ENCODE measurements around the gene EXOC3L2. TPM values are rescaled to one million over a fixed set of nuclear protein-coding genes. Genes with fewer than 3 reads are reported as not detected.
"Not testable (repeated sequence)": the region's sequence is repeated elsewhere in the genome, so short reads cannot be mapped to it uniquely, and the experiment has no call there.

The EXOC3L2 gene
- total RNA-seq, 2 experiments from 2014 or later = not detected

DNA sequence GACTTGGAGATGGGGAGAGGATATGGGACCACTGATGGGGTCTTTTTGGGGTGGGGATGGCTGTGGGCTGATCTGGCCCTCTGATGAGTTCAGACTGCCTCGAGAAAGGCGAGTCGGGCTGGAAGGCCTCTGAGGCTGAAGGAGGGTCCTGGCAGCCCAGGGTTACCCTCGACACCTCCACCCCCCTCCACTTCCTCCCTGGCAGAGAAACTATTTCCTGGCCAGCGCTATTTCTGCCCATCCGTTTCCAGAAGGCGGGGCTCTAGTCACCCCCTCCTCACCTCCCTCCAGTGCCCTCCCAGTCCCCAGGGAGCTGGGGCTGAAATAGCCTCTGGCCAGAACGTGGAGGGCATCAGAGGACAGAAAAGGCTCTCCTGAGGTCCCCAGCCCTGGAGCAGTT is 9.7 kb downstream of the EXOC3L2 start:
- Mint-ChIP-seq H3K4me3 (no peak overlapping the region), H3K9me3 (ENCODE audit: insufficient read depth) (no peaks in the 10 kb centered on the region), H3K27ac (no peak overlapping the region), H3K4me1 (ENCODE audit: low read depth) (peaks cover 9% of the 10 kb centered on the region), H3K36me3 (ENCODE audit: low read depth) (no peaks in the 10 kb centered on the region), H3K27me3 (ENCODE audit: low read depth) (peaks cover 22% of the 10 kb centered on the region)
- DNase-seq (no peak), ATAC-seq (no peak)
- POLR2A ChIA-PET = no interaction called here
- CTCF ChIA-PET = no interaction called here

DNA sequence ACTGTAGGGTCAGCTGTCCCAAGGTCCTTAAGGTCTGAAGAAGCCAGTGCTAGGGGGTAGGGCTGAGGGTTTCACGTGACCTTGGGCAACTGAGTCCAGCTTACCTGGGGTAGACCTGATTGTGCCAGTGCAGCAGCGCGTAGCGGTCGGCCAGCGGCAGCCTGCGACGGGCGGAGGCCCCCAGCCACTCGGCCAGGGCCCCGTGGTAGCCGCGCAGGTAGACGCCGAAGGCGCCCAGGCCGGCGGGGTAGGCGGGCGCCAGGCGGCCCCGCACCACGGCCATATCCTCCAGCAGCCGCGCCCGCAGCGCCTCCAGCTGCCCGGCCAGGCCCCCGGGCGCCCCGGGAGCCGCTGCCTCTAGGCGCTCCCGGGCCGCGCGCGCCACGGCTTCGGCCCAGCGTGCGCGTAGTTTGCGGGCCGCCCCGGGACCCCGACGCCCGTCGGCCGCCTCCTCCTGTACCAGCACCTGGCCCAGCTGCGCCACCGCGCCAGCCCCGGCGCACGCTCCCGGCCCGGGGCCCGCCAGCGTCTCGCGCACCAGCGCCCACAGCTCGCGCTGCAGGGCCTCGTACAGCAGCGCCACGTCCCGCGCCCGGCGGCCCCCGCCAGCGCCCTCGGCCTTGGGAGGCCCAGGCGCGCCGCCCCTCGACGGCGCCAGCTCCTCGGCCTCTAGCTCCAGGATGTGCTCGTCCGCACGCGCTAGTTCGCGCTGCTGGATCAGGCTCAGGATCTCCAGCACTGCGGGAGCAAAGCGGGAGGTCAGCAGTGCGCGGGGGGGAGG is 10.9 kb downstream of the EXOC3L2 start:
- Mint-ChIP-seq H3K4me1 (ENCODE audit: low read depth) (peaks cover 9% of the 10 kb centered on the region), H3K27me3 (ENCODE audit: low read depth) (peaks cover 22% of the 10 kb centered on the region), H3K36me3 (ENCODE audit: low read depth) (no peaks in the 10 kb centered on the region), H3K9me3 (ENCODE audit: insufficient read depth) (no peaks in the 10 kb centered on the region), H3K4me3 (no peak overlapping the region), H3K27ac (no peak overlapping the region)
- ChIA-PET POLR2A (no interaction called here), CTCF (interaction anchor here (1.8 kb wide), 1 partner anchor 105 kb away, joined by 5 read pairs; no protein-coding TSS in a partner anchor)
- no peak for DNase-seq
- no peak for ATAC-seq

DNA sequence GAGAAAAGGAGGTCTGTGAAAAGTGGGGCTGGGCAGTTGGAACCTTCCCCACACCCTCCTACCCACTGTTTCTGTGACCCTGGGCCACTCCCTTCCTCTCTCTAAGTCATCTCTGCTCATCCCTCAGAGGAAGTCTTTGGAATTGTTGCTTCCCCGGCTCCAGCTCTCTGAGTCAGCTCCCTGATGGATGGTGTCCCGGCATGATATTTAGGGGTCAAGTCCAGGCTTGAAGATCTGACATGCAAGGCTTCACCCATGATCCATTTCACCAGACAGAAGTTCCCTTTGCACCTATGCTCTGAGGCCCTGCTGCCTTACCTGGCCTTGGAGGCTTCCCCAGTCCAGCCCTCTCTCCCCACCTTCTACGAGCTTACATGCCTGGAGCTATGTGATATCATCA is 13.3 kb downstream of the EXOC3L2 start:
- Mint-ChIP-seq H3K9me3 (ENCODE audit: insufficient read depth) (no peaks in the 10 kb centered on the region), H3K27me3 (ENCODE audit: low read depth) (peaks cover 16% of the 10 kb centered on the region), H3K27ac (no peak overlapping the region), H3K4me1 (ENCODE audit: low read depth) (peaks cover 9% of the 10 kb centered on the region), H3K36me3 (ENCODE audit: low read depth) (no peaks in the 10 kb centered on the region), H3K4me3 (no peak overlapping the region)
- no peak for DNase-seq
- ATAC-seq = no peak
- POLR2A ChIA-PET = no interaction called here
- CTCF ChIA-PET = no interaction called here

DNA sequence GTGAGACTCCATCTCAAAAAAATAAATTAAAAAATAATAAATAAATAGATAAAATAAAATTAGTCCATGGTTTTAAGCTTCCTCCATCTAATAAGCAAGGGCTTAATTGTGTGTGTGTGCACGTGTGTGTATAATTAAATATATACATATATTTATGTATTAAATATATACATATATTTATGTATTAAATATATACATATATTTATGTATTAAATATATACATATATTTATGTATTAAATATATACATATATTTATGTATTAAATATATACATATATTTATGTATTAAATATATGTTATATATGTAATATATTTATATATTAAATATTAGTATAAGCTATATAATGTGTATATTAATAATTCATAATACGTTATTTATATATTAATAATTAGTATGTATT is 16.2 kb downstream of the EXOC3L2 start:
- H3K4me3 Mint-ChIP-seq; H3K9me3 Mint-ChIP-seq (ENCODE audit: insufficient read depth); DNase-seq; POLR2A ChIA-PET; H3K4me1 Mint-ChIP-seq (ENCODE audit: low read depth); H3K27me3 Mint-ChIP-seq (ENCODE audit: low read depth); H3K27ac Mint-ChIP-seq; ATAC-seq; H3K36me3 Mint-ChIP-seq (ENCODE audit: low read depth); CTCF ChIA-PET: not testable (repeated sequence)

DNA sequence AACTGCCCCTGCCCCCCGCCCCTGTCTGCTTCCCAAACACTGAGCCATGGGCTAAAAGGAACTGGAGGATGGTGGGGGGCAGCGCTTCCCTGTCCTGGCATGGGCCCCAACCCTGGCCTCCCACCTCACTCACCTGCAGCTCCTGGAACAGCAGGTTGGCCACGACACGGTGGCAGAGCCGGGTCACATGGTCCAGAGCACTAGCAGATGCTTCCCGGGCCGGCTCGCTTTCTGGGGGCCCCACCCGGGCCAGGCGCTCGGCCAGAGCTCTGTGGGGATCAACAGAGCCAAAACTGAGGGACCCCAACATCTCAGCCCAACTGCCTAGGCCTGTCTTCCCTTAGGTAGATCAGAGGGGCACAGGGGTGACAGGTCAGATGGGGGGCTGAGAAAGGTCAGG is 20.6 kb downstream of the EXOC3L2 start:
- Mint-ChIP-seq H3K27ac (no peak overlapping the region), H3K4me3 (no peak overlapping the region), H3K4me1 (ENCODE audit: low read depth) (peaks cover under 1% of the 10 kb centered on the region), H3K27me3 (ENCODE audit: low read depth) (peaks cover 11% of the 10 kb centered on the region), H3K36me3 (ENCODE audit: low read depth) (no peaks in the 10 kb centered on the region), H3K9me3 (ENCODE audit: insufficient read depth) (no peaks in the 10 kb centered on the region)
- no peak for DNase-seq
- ChIA-PET POLR2A (no interaction called here), CTCF (no interaction called here)
- ATAC-seq = no peak

DNA sequence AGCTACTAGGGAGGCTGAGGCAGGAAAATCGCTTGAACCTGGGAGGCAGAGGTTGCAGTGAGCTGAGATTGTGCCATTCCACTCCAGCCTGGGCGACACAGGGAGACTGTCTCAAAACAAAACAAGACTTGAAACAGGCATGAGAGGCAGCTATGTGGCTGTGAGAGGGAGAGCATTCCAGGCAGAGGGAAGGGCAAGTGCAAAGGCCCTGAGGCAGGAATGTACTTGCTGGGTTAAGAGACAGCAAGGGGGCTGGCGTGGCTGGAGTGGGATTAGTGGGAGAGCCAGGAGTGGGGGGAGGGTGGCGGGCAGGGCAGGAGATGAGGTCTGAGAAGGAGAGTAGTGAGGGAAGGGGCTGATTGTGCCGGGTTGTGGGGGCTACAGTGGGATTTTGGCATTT is 21.3 kb downstream of the EXOC3L2 start:
- no peak overlapping the region for H3K4me3 Mint-ChIP-seq
- no peaks in the 10 kb centered on the region for H3K36me3 Mint-ChIP-seq (ENCODE audit: low read depth)
- no peak for ATAC-seq
- H3K27me3 Mint-ChIP-seq (ENCODE audit: low read depth) = peaks cover 15% of the 10 kb centered on the region
- CTCF ChIA-PET = no interaction called here
- no peak overlapping the region for H3K27ac Mint-ChIP-seq
- H3K9me3 Mint-ChIP-seq (ENCODE audit: insufficient read depth) = no peaks in the 10 kb centered on the region
- no peak for DNase-seq
- POLR2A ChIA-PET = no interaction called here
- peaks cover 3% of the 10 kb centered on the region for H3K4me1 Mint-ChIP-seq (ENCODE audit: low read depth)

DNA sequence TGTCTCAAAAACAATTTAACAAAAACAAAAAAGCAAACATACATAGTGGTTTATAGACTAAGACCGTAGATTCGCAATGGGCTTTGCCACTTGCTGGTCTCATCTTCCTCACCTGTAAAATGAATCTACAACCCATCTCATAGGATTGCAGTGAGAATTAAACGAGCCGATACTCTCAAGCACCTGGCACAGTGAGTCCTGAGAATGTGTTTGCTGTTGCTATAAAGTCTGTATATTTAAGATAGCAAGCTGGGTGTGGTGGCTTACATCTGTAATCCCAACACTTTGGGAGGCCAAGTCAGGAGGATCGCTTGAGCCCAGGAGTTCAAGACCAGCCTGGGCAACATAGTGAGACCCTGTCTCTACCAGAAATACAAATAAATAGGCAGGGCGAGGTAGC is 22.5 kb downstream of the EXOC3L2 start:
- no peak for DNase-seq
- ATAC-seq = no peak
- H3K9me3 Mint-ChIP-seq (ENCODE audit: insufficient read depth) = no peaks in the 10 kb centered on the region
- no peak overlapping the region for H3K27ac Mint-ChIP-seq
- H3K4me3 Mint-ChIP-seq = no peak overlapping the region
- peaks cover 23% of the 10 kb centered on the region for H3K27me3 Mint-ChIP-seq (ENCODE audit: low read depth)
- ChIA-PET POLR2A (no interaction called here), CTCF (no interaction called here)
- peaks cover 4% of the 10 kb centered on the region for H3K4me1 Mint-ChIP-seq (ENCODE audit: low read depth)
- no peaks in the 10 kb centered on the region for H3K36me3 Mint-ChIP-seq (ENCODE audit: low read depth)

DNA sequence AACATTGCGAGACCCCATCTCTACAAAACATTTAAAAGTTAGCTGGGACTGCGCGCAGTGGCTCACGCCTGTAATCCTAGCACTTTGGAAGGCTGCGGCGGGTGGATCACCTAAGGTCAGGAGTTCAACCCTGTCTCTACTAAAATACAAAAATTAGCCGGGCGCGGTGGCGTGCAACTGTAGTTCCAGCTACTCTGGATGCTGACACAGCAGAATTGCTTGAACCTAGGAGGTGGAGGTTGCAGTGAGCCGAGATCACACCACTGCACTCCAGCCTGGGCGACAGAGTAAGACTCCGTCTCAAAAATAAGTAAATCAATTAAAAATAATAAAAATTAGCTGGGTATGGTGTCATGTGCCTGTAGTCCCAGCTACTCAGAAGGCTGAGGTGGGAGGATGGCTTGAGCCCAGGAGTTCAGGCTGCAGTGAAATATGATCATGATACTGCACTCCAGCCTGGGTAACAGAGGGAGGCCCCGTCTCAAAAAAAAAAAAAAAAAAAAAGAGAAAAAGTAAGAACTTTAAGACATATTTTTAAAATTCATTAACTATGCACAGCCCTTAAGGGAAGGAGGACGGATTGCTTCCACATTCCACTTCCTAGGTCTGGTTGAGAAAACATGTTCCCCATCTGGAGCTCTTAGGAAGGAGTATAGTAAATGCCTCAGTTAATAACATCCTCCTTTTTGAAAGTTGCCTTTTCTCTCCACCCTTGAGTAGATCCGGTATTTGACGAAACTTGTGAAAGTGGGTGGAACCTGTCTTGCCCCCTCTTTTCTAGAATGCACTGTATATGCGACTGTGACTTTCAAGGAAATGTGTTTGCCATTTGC is 26.1 kb downstream of the EXOC3L2 start:
- ATAC-seq (no peak), DNase-seq (no peak)
- H3K4me1 Mint-ChIP-seq (ENCODE audit: low read depth) = peaks cover 10% of the 10 kb centered on the region
- ChIA-PET CTCF (no interaction called here), POLR2A (no interaction called here)
- no peak overlapping the region for H3K4me3 Mint-ChIP-seq
- no peaks in the 10 kb centered on the region for H3K9me3 Mint-ChIP-seq (ENCODE audit: insufficient read depth)
- no peaks in the 10 kb centered on the region for H3K36me3 Mint-ChIP-seq (ENCODE audit: low read depth)
- no peak overlapping the region for H3K27ac Mint-ChIP-seq
- peaks cover 50% of the 10 kb centered on the region for H3K27me3 Mint-ChIP-seq (ENCODE audit: low read depth)

DNA sequence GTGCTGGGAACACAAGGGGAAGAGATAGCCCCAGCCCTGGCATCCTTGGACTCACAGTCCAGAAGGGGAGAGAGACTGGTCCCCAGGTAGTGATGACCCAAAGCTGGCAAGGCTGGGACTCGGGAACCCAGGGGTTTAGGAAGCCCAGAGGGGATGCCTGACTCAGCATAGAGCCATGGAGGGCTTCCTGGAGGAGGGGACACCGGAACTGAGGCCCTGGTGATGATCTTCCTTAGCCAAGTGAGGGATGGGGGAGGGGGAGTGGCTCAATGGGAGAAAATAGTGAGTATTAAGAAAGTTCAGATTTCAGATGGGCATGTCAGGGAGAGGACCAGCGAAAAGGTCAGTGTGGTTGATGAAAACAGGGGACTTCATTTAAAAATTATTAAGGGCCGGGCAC is 26.8 kb downstream of the EXOC3L2 start:
- Mint-ChIP-seq H3K27me3 (ENCODE audit: low read depth) (peaks cover 53% of the 10 kb centered on the region), H3K4me3 (no peak overlapping the region), H3K9me3 (ENCODE audit: insufficient read depth) (no peaks in the 10 kb centered on the region), H3K4me1 (ENCODE audit: low read depth) (peaks cover 10% of the 10 kb centered on the region), H3K27ac (no peak overlapping the region), H3K36me3 (ENCODE audit: low read depth) (no peaks in the 10 kb centered on the region)
- DNase-seq (no peak), ATAC-seq (no peak)
- POLR2A ChIA-PET = no interaction called here
- CTCF ChIA-PET = no interaction called here

DNA sequence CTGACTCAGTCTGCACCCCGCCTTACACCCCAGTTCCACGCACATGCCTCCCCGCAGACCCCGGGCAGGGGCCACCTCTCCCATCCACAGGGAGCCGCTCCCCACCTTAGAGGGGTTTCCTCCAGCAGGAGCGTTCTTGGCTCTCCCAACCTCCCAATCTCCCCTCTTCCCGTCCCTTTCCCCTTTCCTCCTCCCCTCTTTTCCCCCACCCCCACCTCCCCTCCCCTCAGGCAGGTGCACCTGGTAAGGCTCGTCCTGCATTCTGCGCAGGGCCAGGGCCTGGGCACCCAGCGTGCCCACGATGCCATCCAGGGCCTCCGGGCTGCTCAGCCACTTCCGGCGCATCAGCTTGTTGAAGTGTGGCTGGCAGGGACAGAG is 27.3 kb downstream of the EXOC3L2 start:
- no peak for ATAC-seq
- Mint-ChIP-seq H3K27me3 (ENCODE audit: low read depth) (peaks cover 53% of the 10 kb centered on the region), H3K4me3 (no peak overlapping the region), H3K27ac (no peak overlapping the region), H3K4me1 (ENCODE audit: low read depth) (peaks cover 10% of the 10 kb centered on the region), H3K9me3 (ENCODE audit: insufficient read depth) (no peaks in the 10 kb centered on the region), H3K36me3 (ENCODE audit: low read depth) (no peaks in the 10 kb centered on the region)
- POLR2A ChIA-PET = no interaction called here
- CTCF ChIA-PET = no interaction called here
- DNase-seq = no peak

DNA sequence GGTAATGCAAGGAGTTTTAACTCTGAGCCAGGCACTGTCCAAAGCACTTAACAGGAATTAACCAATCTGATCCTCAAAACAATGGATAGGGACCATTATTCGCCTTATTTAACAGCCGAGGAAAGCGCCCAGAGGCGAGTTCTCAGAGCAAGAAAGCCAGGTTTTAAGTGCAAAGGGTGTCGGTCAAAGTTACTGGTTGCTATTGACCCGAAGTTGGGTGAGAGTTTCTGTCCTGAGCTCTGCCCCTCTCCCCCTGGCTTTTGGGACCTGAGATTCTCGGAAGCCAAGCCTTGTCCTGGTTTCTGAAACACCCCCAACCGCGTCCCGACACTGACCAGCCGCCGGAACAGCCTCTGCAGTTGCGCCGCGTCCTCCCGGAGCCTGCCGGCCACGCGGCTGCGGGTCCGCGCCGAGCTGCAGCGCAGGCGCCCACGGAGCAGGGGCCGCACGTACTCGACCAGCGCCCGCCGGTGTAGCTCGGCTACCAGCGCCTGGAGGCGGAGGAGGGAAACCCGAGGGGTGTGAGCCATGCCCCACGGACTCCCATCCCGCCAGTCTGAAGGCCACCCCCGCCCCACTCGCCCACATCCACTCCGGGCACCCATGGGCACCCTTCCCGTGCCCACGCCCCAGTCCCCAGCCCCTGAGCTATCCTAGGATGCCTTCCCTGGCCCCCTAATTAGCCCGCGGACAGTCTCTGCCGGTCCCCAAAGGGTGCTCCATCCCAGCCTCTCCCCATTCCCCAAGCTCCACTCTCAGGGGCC is 27.8 kb downstream of the EXOC3L2 start:
- DNase-seq (no peak), ATAC-seq (no peak)
- Mint-ChIP-seq H3K27me3 (ENCODE audit: low read depth) (peaks cover 51% of the 10 kb centered on the region), H3K4me1 (ENCODE audit: low read depth) (peaks cover 10% of the 10 kb centered on the region), H3K27ac (no peak overlapping the region), H3K9me3 (ENCODE audit: insufficient read depth) (no peaks in the 10 kb centered on the region), H3K36me3 (ENCODE audit: low read depth) (no peaks in the 10 kb centered on the region), H3K4me3 (no peak overlapping the region)
- CTCF ChIA-PET = no interaction called here
- POLR2A ChIA-PET = no interaction called here

DNA sequence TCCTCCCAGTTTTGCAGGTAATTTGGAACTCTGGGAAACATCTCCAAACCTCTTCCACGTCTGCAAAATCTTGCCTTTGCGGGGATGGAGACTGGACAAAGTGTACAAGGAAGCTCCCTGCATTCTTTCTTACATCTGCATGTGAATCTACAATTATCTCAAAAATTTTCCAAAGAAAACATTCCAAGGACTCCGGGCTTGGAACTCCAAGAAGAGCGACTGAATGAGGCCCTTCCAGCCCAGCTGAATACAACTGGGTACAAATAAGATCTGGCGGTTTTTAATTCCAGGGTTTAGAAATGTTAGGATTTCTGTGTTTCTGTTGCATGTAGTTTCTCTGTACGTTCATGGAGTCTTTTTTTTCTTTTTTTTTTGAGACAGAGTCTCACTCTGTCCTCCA is 28.5 kb downstream of the EXOC3L2 start:
- POLR2A ChIA-PET = interaction anchor here (0.6 kb wide), 1 partner anchor 257 kb away, joined by 4 read pairs; no protein-coding TSS in a partner anchor

More for the DNA sequence above, 28.5 kb downstream of the EXOC3L2 start:
- H3K27me3 Mint-ChIP-seq (ENCODE audit: low read depth) = peaks cover 48% of the 10 kb centered on the region
- CTCF ChIA-PET = no interaction called here
- H3K36me3 Mint-ChIP-seq (ENCODE audit: low read depth) = no peaks in the 10 kb centered on the region
- no peak for DNase-seq
- peaks cover 10% of the 10 kb centered on the region for H3K4me1 Mint-ChIP-seq (ENCODE audit: low read depth)
- H3K9me3 Mint-ChIP-seq (ENCODE audit: insufficient read depth) = no peaks in the 10 kb centered on the region
- H3K27ac Mint-ChIP-seq = no peak overlapping the region
- ATAC-seq = no peak
- H3K4me3 Mint-ChIP-seq = no peak overlapping the region

Data from activated CD8-positive, alpha-beta T cell treated with anti-CD3 and anti-CD28 coated beads, Interleukin-2, amount 10 ng/mL, durations not matched to agents 7 days and 5 days (primary cell).